Ramos (cell line): Measurements from ENCODE around the gene CNTNAP2.

Experiments used
- in situ Hi-C: fragments of 300-500 bp; cut with MboI; formaldehyde crosslinking; loops from one replicate; pipeline ENCODE4 v1.14.3; 2022; ENCODE audit warnings: low sequenced_read_pairs; ENCODE audit not compliant: unreplicated experiment

Gene CNTNAP2

GRCh38 chr7:146655928-146656797 is 539.6 kb downstream of the CNTNAP2 start:
- in situ Hi-C loops, result no loop called here

GRCh38 chr7:146656988-146657387 is 540.4 kb downstream of the CNTNAP2 start:
- in situ Hi-C loops, result no loop called here

GRCh38 chr7:146658604-146659003 is 542.0 kb downstream of the CNTNAP2 start:
- in situ Hi-C loops, result no loop called here

GRCh38 chr7:146659732-146660131 is 543.1 kb downstream of the CNTNAP2 start:
- in situ Hi-C loops, result no loop called here

- in situ Hi-C loops, result no loop called here
Measured at GRCh38 chr7:146660839-146661238, 544.2 kb downstream of the CNTNAP2 start.

GRCh38 chr7:146661435-146661834 is 544.8 kb downstream of the CNTNAP2 start:
- in situ Hi-C loops, result no loop called here

- in situ Hi-C loops, result no loop called here
Measured at GRCh38 chr7:146661929-146662328, 545.3 kb downstream of the CNTNAP2 start.

- in situ Hi-C loops, result no loop called here
Measured at GRCh38 chr7:146665023-146665422, 548.4 kb downstream of the CNTNAP2 start.

- in situ Hi-C loops, result no loop called here
Measured at GRCh38 chr7:146670532-146670931, 553.9 kb downstream of the CNTNAP2 start.

- in situ Hi-C loops, result no loop called here
Measured at GRCh38 chr7:146681487-146681886, 564.9 kb downstream of the CNTNAP2 start.

GRCh38 chr7:146683439-146683838 is 566.8 kb downstream of the CNTNAP2 start:
- in situ Hi-C loops, result no loop called here

- in situ Hi-C loops, result no loop called here
Measured at GRCh38 chr7:146690987-146691386, 574.4 kb downstream of the CNTNAP2 start.

GRCh38 chr7:146698995-146699610 is 582.5 kb downstream of the CNTNAP2 start:
- in situ Hi-C loops, result no loop called here

- in situ Hi-C loops, result no loop called here
Measured at GRCh38 chr7:146700015-146700560, 583.5 kb downstream of the CNTNAP2 start.

- in situ Hi-C loops, result no loop called here
Measured at GRCh38 chr7:146701166-146701565, 584.6 kb downstream of the CNTNAP2 start.

- in situ Hi-C loops, result no loop called here
Measured at GRCh38 chr7:146702898-146703297, 586.3 kb downstream of the CNTNAP2 start.

GRCh38 chr7:146709451-146710027 is 592.9 kb downstream of the CNTNAP2 start:
- in situ Hi-C loops, result no loop called here

- in situ Hi-C loops, result no loop called here
Measured at GRCh38 chr7:146713205-146713604, 596.6 kb downstream of the CNTNAP2 start.

- in situ Hi-C loops, result no loop called here
Measured at GRCh38 chr7:146713934-146714333, 597.3 kb downstream of the CNTNAP2 start.

- in situ Hi-C loops, result no loop called here
Measured at GRCh38 chr7:146720195-146720594, 603.6 kb downstream of the CNTNAP2 start.

GRCh38 chr7:146722986-146723385 is 606.4 kb downstream of the CNTNAP2 start:
- in situ Hi-C loops, result no loop called here
